NCI-H2107 treated with DMSO at 0.1 percent for 48 hours (cell line): Measurements from ENCODE around the gene NUTM1.
"Not testable (repeated sequence)": the region's sequence is repeated elsewhere in the genome, so short reads cannot be mapped to it uniquely, and the experiment has no call there.

Source experiments
- DNase-seq: peaks from one replicate; lab custom pipeline; 2025; ENCODE audit not compliant: unreplicated experiment; lab: John Stamatoyannopoulos, UW

Gene NUTM1

GRCh38 chr15:34336991-34337556 lies 6.0 kb upstream of the NUTM1 start:
- DNase-seq: peak; percentile 9

DNA sequence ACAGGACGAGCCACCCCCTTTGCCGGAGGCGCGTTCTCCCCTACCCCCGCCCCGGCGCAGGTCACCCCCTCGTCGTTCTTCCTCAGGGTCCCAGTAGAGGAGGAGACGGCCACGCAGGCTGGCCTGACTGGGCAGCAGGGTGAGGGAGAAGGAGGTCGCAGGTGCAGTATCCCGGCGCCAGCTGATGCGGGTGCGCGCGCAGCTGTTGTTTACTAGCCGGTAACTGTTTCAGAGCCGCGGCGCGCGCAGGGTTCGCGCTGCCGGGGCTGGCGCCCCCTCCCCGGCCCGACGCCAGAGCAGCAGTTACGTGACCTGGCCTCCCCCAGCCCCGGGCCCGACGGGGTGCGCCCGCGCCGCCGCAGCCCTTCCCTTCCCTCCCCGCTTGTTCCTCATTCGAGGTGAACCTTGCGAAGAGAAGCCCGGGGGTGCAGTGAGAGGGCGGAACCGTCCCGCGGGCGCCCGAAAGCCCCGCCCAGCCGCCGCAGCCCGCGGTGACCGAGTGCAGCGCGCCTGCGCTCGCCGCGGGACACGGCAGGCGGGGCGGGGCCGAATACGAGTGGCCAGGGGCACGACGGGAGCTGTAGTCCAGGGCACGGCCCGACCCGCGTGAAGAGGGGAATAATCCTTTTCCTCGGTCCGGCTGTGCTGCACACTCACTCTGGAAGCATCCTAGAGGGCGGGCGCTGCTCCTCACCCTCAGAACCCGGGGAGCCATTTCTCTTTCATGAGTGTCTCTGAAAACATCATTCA lies 5.4 kb upstream of the NUTM1 start, which contains the start of gene SLC12A6:
Gene SLC12A6 (minus strand): TSS at position 225 of the 750 bp plus-strand sequence. CDS start 1,101 bp downstream, outside the sequence.
- peak; percentile 65 for DNase-seq

DNA sequence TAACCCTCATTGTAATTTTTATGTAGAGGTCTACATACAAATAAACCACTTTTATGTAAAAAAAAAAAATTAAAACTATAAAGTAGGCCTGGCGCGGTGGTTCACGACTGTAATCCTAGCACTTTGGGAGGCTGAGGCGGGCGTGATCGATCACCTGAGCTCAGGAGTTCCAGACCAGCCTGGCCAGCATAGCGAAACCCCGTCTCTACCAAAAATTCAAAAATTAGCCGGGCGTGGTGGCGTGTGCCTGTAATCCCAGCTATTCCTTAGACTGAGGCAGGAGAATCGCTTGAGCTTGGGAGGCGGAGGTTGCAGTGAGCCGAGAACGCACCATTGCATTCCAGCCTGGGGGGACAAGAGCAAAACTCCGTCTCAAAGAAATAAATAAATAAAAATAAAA lies 4.8 kb upstream of the NUTM1 start:
- DNase-seq: no peak

GRCh38 chr15:34339946-34340345 lies 3.2 kb upstream of the NUTM1 start:
- no peak for DNase-seq

DNA sequence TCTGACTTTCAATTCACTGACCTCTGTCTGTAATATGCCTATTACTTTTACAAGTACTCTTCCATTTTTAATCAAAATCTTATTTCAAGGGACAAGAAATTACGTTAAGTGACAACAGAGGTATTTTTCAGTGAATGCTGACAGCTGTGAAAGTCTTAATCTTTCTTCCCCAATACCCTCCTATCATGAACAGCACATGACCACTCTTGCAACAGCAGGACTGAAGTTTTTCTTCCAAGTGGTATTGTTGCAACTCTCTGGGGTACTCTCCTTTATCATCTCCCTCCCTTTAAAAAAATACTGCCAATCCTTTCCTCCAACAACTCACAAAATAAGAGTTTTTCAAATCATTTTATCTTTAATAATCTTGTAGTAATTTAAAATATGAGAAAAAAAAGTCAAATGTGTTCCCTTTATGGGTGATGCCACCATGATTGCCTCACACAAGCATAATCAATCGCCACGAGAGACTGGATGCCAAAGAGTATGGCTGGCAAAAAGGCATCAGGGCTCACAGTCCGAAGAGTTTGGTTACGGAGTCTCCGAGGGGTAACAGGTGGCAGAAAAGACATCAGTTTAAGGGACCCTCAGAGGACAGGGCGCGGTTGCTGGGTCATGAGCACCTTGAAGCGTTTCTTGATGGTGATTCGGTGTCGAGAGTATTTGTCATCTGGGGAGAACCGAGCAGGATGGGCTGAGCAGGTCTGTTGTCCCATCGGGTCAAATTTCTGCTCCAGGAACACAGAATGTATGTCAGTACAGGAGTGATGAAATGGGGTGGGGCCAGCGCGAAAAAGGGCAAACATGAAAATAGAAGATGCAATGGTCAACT lies 1.5 kb upstream of the NUTM1 start:
- no peak for DNase-seq

- DNase-seq: not testable (repeated sequence)
Observed at GRCh38 chr15:34342213-34342736, 840 bp upstream of the NUTM1 start.

- no peak for DNase-seq
Observed at GRCh38 chr15:34347951-34348638, 5.0 kb downstream of the NUTM1 start.

GRCh38 chr15:34348735-34349300 lies 5.7 kb downstream of the NUTM1 start:
- no peak for DNase-seq

GRCh38 chr15:34349769-34350168 lies 6.7 kb downstream of the NUTM1 start:
- no peak for DNase-seq

GRCh38 chr15:34352996-34353395 lies 9.9 kb downstream of the NUTM1 start:
- not testable (repeated sequence) for DNase-seq

DNA sequence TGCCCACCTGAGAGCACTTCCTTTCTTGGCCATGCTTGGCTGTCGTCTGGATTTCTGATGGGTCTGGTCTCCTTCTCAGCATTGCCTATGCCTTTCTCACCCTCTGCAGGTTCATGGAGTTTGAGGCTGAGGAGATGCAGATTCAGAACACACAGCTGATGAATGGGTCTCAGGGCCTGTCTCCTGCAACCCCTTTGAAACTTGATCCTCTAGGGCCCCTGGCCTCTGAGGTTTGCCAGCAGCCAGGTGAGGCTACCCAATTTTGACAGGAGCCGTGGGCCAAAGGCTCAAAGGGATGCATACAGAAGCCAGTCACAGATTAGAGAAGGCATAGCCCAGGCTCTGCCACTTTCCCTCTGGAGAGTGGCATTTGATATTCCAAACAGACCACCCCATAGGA lies 10.5 kb downstream of the NUTM1 start:
- DNase-seq: no peak

- DNase-seq: no peak
Observed at GRCh38 chr15:34354286-34354685, 11.2 kb downstream of the NUTM1 start.

DNA sequence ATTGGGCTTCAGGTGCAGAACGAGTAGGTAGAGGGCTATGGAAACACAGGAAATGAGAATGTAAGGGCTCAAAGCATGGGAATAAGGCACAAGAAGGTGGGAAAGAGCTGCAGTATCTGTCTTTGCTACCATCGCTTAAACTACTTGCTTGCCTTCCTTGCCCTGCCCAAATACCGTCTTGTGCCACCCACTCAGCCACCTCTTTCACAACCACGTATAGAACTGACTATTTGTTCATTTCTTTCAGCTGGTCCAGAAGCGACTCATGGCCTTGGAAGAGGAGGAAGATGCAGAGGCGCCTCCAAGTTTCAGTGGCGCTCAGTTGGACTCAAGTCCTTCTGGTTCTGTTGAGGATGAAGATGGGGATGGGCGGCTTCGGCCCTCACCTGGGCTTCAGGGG lies 12.1 kb downstream of the NUTM1 start:
- no peak for DNase-seq

DNA sequence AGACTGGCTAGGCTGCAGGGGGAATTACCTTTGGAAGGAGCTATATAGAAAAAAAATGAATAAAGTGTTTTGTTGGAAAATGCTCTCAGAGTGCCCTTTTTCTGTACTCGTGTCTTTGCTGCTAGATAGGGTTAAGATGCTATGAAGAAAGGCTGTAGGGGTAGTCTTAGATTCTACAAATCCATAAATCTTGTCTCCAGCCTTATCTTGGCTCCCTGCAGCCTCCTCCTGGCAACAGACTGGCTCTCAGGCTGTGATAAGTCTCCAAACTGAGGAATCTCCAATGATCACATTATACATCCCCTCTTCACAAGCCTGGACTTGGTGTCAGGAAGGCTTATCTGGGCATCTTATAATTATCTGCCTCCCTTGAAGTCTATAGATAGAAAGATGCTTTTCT lies 14.5 kb downstream of the NUTM1 start:
- no peak for DNase-seq

GRCh38 chr15:34358367-34358766 lies 15.3 kb downstream of the NUTM1 start:
- no peak for DNase-seq

DNA sequence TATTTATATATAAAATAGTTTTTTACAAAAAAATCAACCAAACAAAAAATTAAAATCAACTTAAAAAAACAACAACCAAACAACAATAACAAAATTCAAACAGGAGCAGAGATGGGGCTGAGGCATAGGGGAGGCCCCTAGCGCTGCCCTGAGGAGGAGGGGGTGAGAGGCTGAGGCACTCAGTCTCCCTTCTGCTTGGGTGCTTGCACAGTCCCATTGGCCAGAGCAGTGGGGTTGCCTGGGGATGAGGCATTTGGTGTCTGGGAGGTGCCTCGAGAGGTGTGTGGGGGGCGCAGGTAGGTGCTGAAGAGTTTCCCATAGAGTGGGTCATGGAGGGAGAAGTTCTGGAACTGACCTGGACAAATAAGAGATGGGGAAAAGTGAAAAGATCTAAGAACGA lies 15.8 kb downstream of the NUTM1 start:
- DNase-seq: no peak

GRCh38 chr15:34359416-34359815 lies 16.3 kb downstream of the NUTM1 start:
- no peak for DNase-seq

DNA sequence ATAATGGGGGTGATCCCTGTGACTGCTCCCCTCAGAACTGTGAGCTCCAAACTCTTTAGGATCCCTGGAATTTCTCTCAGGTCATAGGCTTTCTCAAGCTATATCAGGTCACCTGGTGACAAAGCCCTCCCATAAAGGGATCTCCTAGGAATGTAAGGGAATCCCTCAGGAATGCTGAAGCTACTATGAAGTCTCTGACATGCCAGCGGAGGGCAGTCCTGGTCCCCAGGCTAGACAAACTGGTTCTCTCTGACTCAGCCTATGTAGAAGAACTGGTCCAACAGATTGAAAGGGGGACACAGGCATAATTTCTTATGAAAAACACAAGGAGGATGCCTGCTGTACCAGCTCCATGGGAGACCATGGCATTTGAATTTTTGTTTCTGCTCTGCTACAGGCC lies 17.2 kb downstream of the NUTM1 start:
- DNase-seq: no peak

- DNase-seq: no peak
Observed at GRCh38 chr15:34361278-34361677, 18.2 kb downstream of the NUTM1 start.

- DNase-seq: no peak
Observed at GRCh38 chr15:34362047-34362773, 19.1 kb downstream of the NUTM1 start.
